Endothelial cell of umbilical vein (primary cell): ENCODE data around the gene KRTAP10-10. TPM values are rescaled to one million over a fixed set of nuclear protein-coding genes. Genes with fewer than 3 reads are reported as not detected.

Experiments
- BruUV-seq: library from RNA; stranded (reverse); fragments of 400-500 nt; replicated peaks from 2 replicates; lab custom pipeline; 2021; lab: Mats Ljungman, UMichigan
- CTCF ChIA-PET: fragments of 300-600, 350-600 bp; sonication (Branson Sonifier 250); formaldehyde crosslinking; loops from one replicate; lab custom pipeline; 2021; ENCODE audit warnings: antibody characterized with exemption, inconsistent platforms; lab: Charles Lee
- POLR2A ChIA-PET: fragments of 300-600, 350-600 bp; sonication (Branson Sonifier 250); formaldehyde crosslinking; loops from one replicate; lab custom pipeline; 2021; ENCODE audit warnings: antibody characterized with exemption, inconsistent platforms; lab: Charles Lee
- DNase-seq: peaks from one replicate; pipeline ENCODE4 v3.0.0-alpha.2; 2011; ENCODE audit warnings: low read depth, low spot score
- FAIRE-seq: peaks from 2 replicates; lab custom pipeline; 2011; peaks lifted over from hg19 to GRCh38; lab: Jason Lieb, UNC
- H2AFZ ChIP-seq: 2 replicates; pipeline ENCODE4 v1.6.0; 2012; ENCODE audit warnings: low read depth, low read length, control low read depth, inconsistent platforms
- H3K27ac ChIP-seq: 2 replicates; pipeline ENCODE4 v1.5.1; 2011; ENCODE audit warnings: low read depth, mild to moderate bottlenecking, control low read depth, low read length, moderate library complexity; ENCODE audit not compliant: insufficient read depth
- H3K27me3 ChIP-seq, 2 experiments: 2 replicates each; pipeline versions ENCODE4 v1.6.0 to v1.6.1; 2011; ENCODE audit warnings: low read length in 2 of 2, mixed read lengths in 1 of 2; ENCODE audit not compliant: control insufficient read depth in 2 of 2, insufficient read depth in 2 of 2
- H3K36me3 ChIP-seq, 2 experiments: 2 replicates in 1 of 2; 3 replicates in 1 of 2; pipeline ENCODE4 v1.5.1; 2011; ENCODE audit warnings: low read length in 2 of 2, mild to moderate bottlenecking in 1 of 2, moderate library complexity in 1 of 2; ENCODE audit not compliant: control insufficient read depth in 2 of 2, insufficient read depth in 2 of 2; ENCODE audit errors: extremely low read depth in 1 of 2
- H3K4me1 ChIP-seq: 3 replicates; pipeline ENCODE4 v1.5.1; 2011; ENCODE audit warnings: mild to moderate bottlenecking, low read length; ENCODE audit not compliant: control insufficient read depth, insufficient read depth; ENCODE audit errors: extremely low read depth
- H3K4me2 ChIP-seq: 2 replicates; pipeline ENCODE4 v1.6.1; 2011; ENCODE audit warnings: low read length, control low read depth, mixed read lengths; ENCODE audit not compliant: insufficient read depth
- H3K4me3 ChIP-seq, 3 experiments: fragments of 200-600 bp in 1 of 3; sonication (generic), shearing (Covaris generic) in 1 of 3; replicated peaks in 1 of 3; 2 replicates each; pipeline ENCODE4 v1.5.1; 2011 to 2016; ENCODE audit warnings: control low read depth in 3 of 3, low read length in 3 of 3, mild to moderate bottlenecking in 2 of 3, inconsistent platforms in 1 of 3, low read depth in 1 of 3, moderate library complexity in 1 of 3; ENCODE audit not compliant: insufficient read depth in 1 of 3
- H3K79me2 ChIP-seq: 2 replicates; pipeline ENCODE4 v1.6.0; 2012; ENCODE audit warnings: low read length, inconsistent platforms; ENCODE audit not compliant: control insufficient read depth, insufficient read depth
- H3K9ac ChIP-seq: replicated peaks from 2 replicates; pipeline ENCODE3; 2011; ENCODE audit warnings: low read length, control low read depth; ENCODE audit not compliant: insufficient read depth; ENCODE audit errors: extremely low read depth
- H3K9me1 ChIP-seq: replicated peaks from 3 replicates; pipeline ENCODE4 v1.6.0; 2011; ENCODE audit warnings: mild to moderate bottlenecking, low read length; ENCODE audit not compliant: control insufficient read depth, insufficient read depth; ENCODE audit errors: extremely low read depth
- H3K9me3 ChIP-seq: replicated peaks from 2 replicates; pipeline ENCODE4 v1.5.1; 2012; ENCODE audit warnings: low read length, inconsistent platforms; ENCODE audit not compliant: control insufficient read depth, insufficient read depth
- H4K20me1 ChIP-seq: replicated peaks from 2 replicates; pipeline ENCODE3; 2011; ENCODE audit warnings: mild to moderate bottlenecking, low read length; ENCODE audit not compliant: control insufficient read depth, insufficient read depth; ENCODE audit errors: extremely low read depth
- EZH2 ChIP-seq: IDR thresholded peaks from 2 replicates; pipeline ENCODE4 v1.6.1; 2012; ENCODE audit warnings: borderline replicate concordance, low read depth, mild to moderate bottlenecking, moderate library complexity, low read length, inconsistent platforms; ENCODE audit not compliant: severe bottlenecking
- FOS ChIP-seq: IDR thresholded peaks from 2 replicates; pipeline ENCODE4 v1.6.1; 2011; ENCODE audit warnings: mild to moderate bottlenecking, low read length, moderate library complexity, borderline replicate concordance; ENCODE audit not compliant: insufficient read depth
- GATA2 ChIP-seq: IDR thresholded peaks from 2 replicates; pipeline ENCODE4 v1.7.0; 2011; ENCODE audit warnings: low read depth, mild to moderate bottlenecking, moderate library complexity, mixed read lengths, low read length; ENCODE audit not compliant: insufficient read length, insufficient read depth
- JUN ChIP-seq: IDR thresholded peaks from 2 replicates; pipeline ENCODE4 v1.6.1; 2011; ENCODE audit warnings: borderline replicate concordance, low read depth; ENCODE audit not compliant: insufficient read length, insufficient read depth
- MYC ChIP-seq: IDR thresholded peaks from one replicate; pipeline ENCODE4 v1.6.1; 2011; ENCODE audit warnings: mild to moderate bottlenecking, low read depth, low read length
- POLR2A ChIP-seq: IDR thresholded peaks from 2 replicates; pipeline ENCODE4 v1.6.1; 2012; ENCODE audit warnings: low read depth, mild to moderate bottlenecking, control low read depth, low read length
- POLR2AphosphoS5 ChIP-seq: IDR thresholded peaks from 2 replicates; pipeline ENCODE4 v1.6.1; 2012; ENCODE audit warnings: low read depth, mild to moderate bottlenecking, control low read depth, low read length, moderate library complexity; ENCODE audit not compliant: insufficient read depth
- dilution Hi-C: fragments of 300-500 bp; cut with MboI; formaldehyde crosslinking; loops from one replicate; pipeline ENCODE4 v1.15.0; 2019; ENCODE audit warnings: low sequenced_read_pairs; ENCODE audit not compliant: extremely low pct_ligation_motif_present
- intact Hi-C: fragments of 100-400 bp; cut with micrococcal nuclease; formaldehyde crosslinking; loops from one replicate; pipeline ENCODE4 v1.10.0; 2022
- polyA plus RNA-seq, 4 experiments: library from polyadenylated mRNA; depleted of rRNA in 3 of 4; stranded (reverse) in 3 of 4; unstranded in 1 of 4; fragments of >200 nt; gene quantifications; 2 replicates each; pipeline versions ENCODE4 v1.2.1 to v1.2.3, GENCODE V29; 2011 to 2012; ENCODE audit warnings: missing spikeins in 1 of 4
- total RNA-seq: library from RNA; stranded (reverse); gene quantifications from 2 replicates; pipeline ENCODE4 v1.2.3, GENCODE V29; 2021
- TF ChIP-seq, protein P1 (sequence below), 2 donors: IDR thresholded peaks; 1 replicate in 1 of 2; 2 replicates in 1 of 2; pipeline ENCODE4 v1.5.1; 2011; ENCODE audit warnings: low read length in 2 of 2, mild to moderate bottlenecking in 2 of 2, moderate library complexity in 2 of 2, control low read depth in 1 of 2, inconsistent platforms in 1 of 2, low read depth in 1 of 2; ENCODE audit not compliant: insufficient read depth in 1 of 2; ENCODE audit errors: extremely low read depth in 1 of 2
- TF ChIP-seq, protein P2 (sequence below): IDR thresholded peaks from 2 replicates; pipeline ENCODE4 v1.6.1; 2011; ENCODE audit not compliant: insufficient read depth, insufficient read length

Gene KRTAP10-10
- total and polyA plus RNA-seq, 2 donors (not counting 3 experiments of a cell fraction or from before 2014, with no cell fraction given): not detected

- H3K27ac ChIP-seq: no peak within 1 kb of the TSS
- no peaks in the 10 kb centered on the region for H3K9me1 ChIP-seq
- no peak for DNase-seq
- no TSS peak for BruUV-seq
- POLR2A ChIA-PET: no interaction called here
- no peaks in the 10 kb centered on the region for H3K79me2 ChIP-seq
- H3K36me3 ChIP-seq: no peaks in the 10 kb centered on the region
- H3K9me3 ChIP-seq: no peaks in the 10 kb centered on the region
- dilution Hi-C loops: no loop called here
- intact Hi-C loops: no loop called here
- no peak for FAIRE-seq
- no peak within 1 kb of the TSS for H3K9ac ChIP-seq
- H3K4me2 ChIP-seq: no peak within 1 kb of the TSS
- peaks cover 2 to 4% of the 10 kb centered on the region in 2 experiments for H3K27me3 ChIP-seq
- CTCF ChIA-PET: interaction anchor here (1.0 to 1.5 kb wide), 2 partner anchors 9 to 74 kb away, joined by 3 to 4 read pairs; no protein-coding TSS in a partner anchor
- no peaks in the 10 kb centered on the region for H4K20me1 ChIP-seq
- no peak within 1 kb of the TSS for H2AFZ ChIP-seq
- no peaks in the 10 kb centered on the region for H3K4me1 ChIP-seq
- no peak for TF ChIP-seq POLR2A
- no peak for TF ChIP-seq POLR2AphosphoS5
- TF ChIP-seq GATA2: no peak
- H3K4me3 ChIP-seq: no peak within 1 kb of the TSS
These were observed 29.5 kb downstream of the KRTAP10-10 start, which contains the start of gene KRTAP12-2 for GRCh38 chr21:44666401-44667320. Gene KRTAP12-2 (minus strand): TSS chr21:44666927. CDS start chr21:44666886, 41 bp downstream.

DNA sequence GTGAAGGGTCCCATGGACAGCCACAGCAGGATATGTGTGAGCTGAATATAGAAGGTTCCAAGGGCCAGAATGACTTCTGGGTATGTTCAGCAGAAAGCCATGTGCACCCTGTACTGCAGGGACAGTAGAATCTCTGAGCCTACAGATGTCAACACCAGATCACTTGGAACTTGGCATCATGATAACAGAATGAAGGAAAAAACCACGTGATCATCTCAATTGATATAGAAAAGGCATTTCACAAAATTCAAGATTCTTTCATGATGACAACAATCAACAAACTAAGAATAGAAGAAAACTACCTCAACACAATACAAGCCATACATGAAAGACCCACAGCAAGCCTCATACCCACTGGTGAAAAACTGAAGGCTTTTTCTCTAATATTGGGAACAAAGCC lies 30.5 kb downstream of the KRTAP10-10 start:
- Histone ChIP-seq H3K27ac (no peak overlapping the region), H3K4me3 (no peak overlapping the region), H3K4me1 (no peaks in the 10 kb centered on the region), H3K9me1 (no peaks in the 10 kb centered on the region), H3K9ac (no peak overlapping the region), H4K20me1 (no peaks in the 10 kb centered on the region), H3K36me3 (no peaks in the 10 kb centered on the region), H3K27me3 (peaks cover 0 to 2% of the 10 kb centered on the region in 2 experiments), H3K79me2 (no peaks in the 10 kb centered on the region), H3K9me3 (no peaks in the 10 kb centered on the region), H2AFZ (no peak overlapping the region), H3K4me2 (no peak overlapping the region)
- POLR2A ChIA-PET: no interaction called here
- CTCF ChIA-PET: interaction anchor here (1.5 kb wide), 1 partner anchor 73 kb away, joined by 4 read pairs; no protein-coding TSS in a partner anchor
- intact Hi-C loops (no loop called here), dilution Hi-C loops (no loop called here)
- no peak for DNase-seq
- BruUV-seq: no TSS peak
- no peak for FAIRE-seq
- no peak for TF ChIP-seq EZH2
- TF ChIP-seq MYC: no peak
- TF ChIP-seq, protein P1, sequence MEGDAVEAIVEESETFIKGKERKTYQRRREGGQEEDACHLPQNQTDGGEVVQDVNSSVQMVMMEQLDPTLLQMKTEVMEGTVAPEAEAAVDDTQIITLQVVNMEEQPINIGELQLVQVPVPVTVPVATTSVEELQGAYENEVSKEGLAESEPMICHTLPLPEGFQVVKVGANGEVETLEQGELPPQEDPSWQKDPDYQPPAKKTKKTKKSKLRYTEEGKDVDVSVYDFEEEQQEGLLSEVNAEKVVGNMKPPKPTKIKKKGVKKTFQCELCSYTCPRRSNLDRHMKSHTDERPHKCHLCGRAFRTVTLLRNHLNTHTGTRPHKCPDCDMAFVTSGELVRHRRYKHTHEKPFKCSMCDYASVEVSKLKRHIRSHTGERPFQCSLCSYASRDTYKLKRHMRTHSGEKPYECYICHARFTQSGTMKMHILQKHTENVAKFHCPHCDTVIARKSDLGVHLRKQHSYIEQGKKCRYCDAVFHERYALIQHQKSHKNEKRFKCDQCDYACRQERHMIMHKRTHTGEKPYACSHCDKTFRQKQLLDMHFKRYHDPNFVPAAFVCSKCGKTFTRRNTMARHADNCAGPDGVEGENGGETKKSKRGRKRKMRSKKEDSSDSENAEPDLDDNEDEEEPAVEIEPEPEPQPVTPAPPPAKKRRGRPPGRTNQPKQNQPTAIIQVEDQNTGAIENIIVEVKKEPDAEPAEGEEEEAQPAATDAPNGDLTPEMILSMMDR (IDR thresholded peaks at IDR 0.05; ENCODE audit: extremely low read depth in 1 of 2, insufficient read depth in 1 of 2, low read depth in 1 of 2, low read length in 2 of 2): no peak
- no peak for TF ChIP-seq JUN
- TF ChIP-seq GATA2: no peak
- no peak for TF ChIP-seq FOS
- TF ChIP-seq POLR2AphosphoS5: no peak
- TF ChIP-seq, protein P2, sequence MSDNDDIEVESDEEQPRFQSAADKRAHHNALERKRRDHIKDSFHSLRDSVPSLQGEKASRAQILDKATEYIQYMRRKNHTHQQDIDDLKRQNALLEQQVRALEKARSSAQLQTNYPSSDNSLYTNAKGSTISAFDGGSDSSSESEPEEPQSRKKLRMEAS: no peak
